ENCODE data around the gene KRAS.

GRCh38 chr12:25251769-25252168 is 1.0 kb upstream of the KRAS start:
- TF ChIP-seq CTCF (IDR thresholded peaks at IDR 0.05; ENCODE audit: low read depth, low read length, poor library complexity, severe bottlenecking), result no peak
- TF ChIP-seq EZH2phosphoT487 (IDR thresholded peaks at IDR 0.05; ENCODE audit: borderline replicate concordance, low read length), result no peak

Measured in DOHH2 (cell line).